Pancreas (tissue), 10 donors: ENCODE data around the gene FOXO6. TPM values are rescaled to one million over a fixed set of nuclear protein-coding genes. Genes with fewer than 3 reads are reported as not detected.

Source experiments
- ATAC-seq, 4 donors: fragments of 200-7000 bp; cut with Tn5 transposase; one replicate each; pipeline versions ENCODE4 v1.8.0 to v1.9.1; 2020; ENCODE audit warnings: mild to moderate bottlenecking in 4 of 4, moderate library complexity in 4 of 4
- DNase-seq, 6 donors: peaks; one replicate each; pipeline ENCODE4 v3.0.0-alpha.2; 2020
- FAIRE-seq: peaks from 2 replicates; lab custom pipeline; 2012; peaks lifted over from hg19 to GRCh38; lab: Jason Lieb, UNC
- H3K27ac ChIP-seq, 4 donors: fragments of 200-600 bp; sonication (generic); 1 replicate in 3 of 4; 2 replicates in 1 of 4; pipeline versions ENCODE4 v1.5.0 to v1.8.0; 2020
- H3K27me3 ChIP-seq, 4 donors: fragments of 200-600 bp; one replicate each; pipeline ENCODE4 v1.8.0; 2021
- H3K36me3 ChIP-seq, 3 donors: fragments of 200-600 bp; sonication (generic) in 1 of 3; one replicate each; pipeline versions ENCODE4 v1.5.0 to v1.8.0; 2020 to 2021
- H3K4me1 ChIP-seq, 3 donors: fragments of 200-600 bp; one replicate each; pipeline ENCODE4 v1.8.0; 2021
- H3K4me3 ChIP-seq, 4 donors: fragments of 200-600 bp; sonication (generic) in 2 of 4; one replicate each; pipeline versions ENCODE4 v1.5.0 to v1.8.0; 2020 to 2021
- H3K9me3 ChIP-seq, 4 donors: fragments of 200-600 bp; one replicate each; pipeline ENCODE4 v1.8.0; 2021
- CTCF ChIP-seq, 4 donors: fragments of 200-600 bp; sonication (generic) in 3 of 4; IDR thresholded peaks; one replicate each; pipeline versions ENCODE4 v1.5.0 to v1.8.0; 2021; ENCODE audit warnings: antibody characterized with exemption in 4 of 4
- WGBS, 2 donors: extraction: QIAGEN DNeasy Blood & Tissue Kit; methylation state at CpG; one replicate each; pipeline ENCODE4 v1.1.7; 2013; 5-methylcytosine and 5-hydroxymethylcytosine counted together
- intact Hi-C, 3 donors: fragments of 100-400 bp; cut with DNase I; formaldehyde crosslinking; loops; one replicate each; pipeline versions ENCODE4 v1.11.1 to v1.14.2; 2022
- polyA plus RNA-seq, 2 donors: library from polyadenylated mRNA; stranded (reverse); fragments of 200-250 nt; gene quantifications; one replicate each; pipeline ENCODE4 v1.2.3, GENCODE V29; 2013
- total RNA-seq, 6 donors: library from RNA; stranded (reverse); fragmentation: NEBNext Ultra II Directional in 4 of 6; extraction: Animal tissue kit (Norgen Biotek cat#: 25700) in 4 of 6; gene quantifications; one replicate each; pipeline versions ENCODE4 v1.2.1 to v1.2.4, GENCODE V29; 2021 to 2023
- donor health status: healthy with polysubstance abuse.
- donor health status: DM: no; HTN: no; CAD: no; lungs with moderate emphysema.
- donor health status: DM: no; HTN: no; CAD: no.
- donor health status: control.
- donor health status: control.
- donor health status: Bipolar disorder and iron deficiency.
- donor health status: DM: yes; HTN: yes; CAD: no.
- donor health status: DM: no; HTN: no; CAD: no.
- donor health status: DM: no; HTN: no; CAD: no.
- donor health status: DM: yes; HTN: yes; CAD: no.

Gene FOXO6
- total and polyA plus RNA-seq, 8 donors = 0.79 to 2.0 (median 1.2) TPM

GRCh38 chr1:41360074-41360785, 1.0 kb upstream of the FOXO6 start:
- Histone ChIP-seq H3K4me1 (peaks cover 0 to 4% (median 0%) of the 10 kb centered on the region in 3 donors), H3K9me3 (no peaks in the 10 kb centered on the region), H3K36me3 (no peaks in the 10 kb centered on the region), H3K4me3 (no peak overlapping the region), H3K27me3 (no peaks in the 10 kb centered on the region), H3K27ac (no peak overlapping the region)
- TF ChIP-seq CTCF (IDR thresholded peaks at IDR 0.05) = no peak
- intact Hi-C loops = no loop called here
- DNase-seq (peak in 4 of 6 donors; percentile 24 to 48 (median 38)), ATAC-seq (no peak), FAIRE-seq (no peak)
- 68 to 71% methylated on average over 12 of the region's 12 CpGs for WGBS, 2 donors

GRCh38 chr1:41361495-41362356, 492 bp downstream of the FOXO6 start:
- ATAC-seq = peak in 2 of 4 donors; percentile 5 to 28
- 1% methylated on average over 70 to 113 of the region's 113 CpGs for WGBS, 2 donors
- Histone ChIP-seq H3K27ac (peak overlapping the region in 2 of 4 donors; percentile 11), H3K4me1 (peaks cover 0 to 4% (median 2%) of the 10 kb centered on the region in 3 donors), H3K27me3 (no peaks in the 10 kb centered on the region), H3K36me3 (no peaks in the 10 kb centered on the region), H3K9me3 (no peaks in the 10 kb centered on the region), H3K4me3 (peak overlapping the region; percentile 53 to 71 (median 59))
- TF ChIP-seq CTCF (IDR thresholded peaks at IDR 0.05) = no peak
- intact Hi-C loops = no loop called here
- no peak for FAIRE-seq
- DNase-seq = peak in 3 of 6 donors; percentile 64 to 87 (median 77)

GRCh38 chr1:41362357-41362721, 1.1 kb downstream of the FOXO6 start:
- FAIRE-seq (no peak), ATAC-seq (no peak), DNase-seq (peak in 2 of 6 donors; percentile 56 to 62)
- intact Hi-C loops = no loop called here
- Histone ChIP-seq H3K9me3 (no peaks in the 10 kb centered on the region), H3K4me1 (peaks cover 0 to 5% (median 4%) of the 10 kb centered on the region in 3 donors), H3K27ac (no peak overlapping the region), H3K4me3 (peak overlapping the region in 3 of 4 donors; percentile 59 to 71 (median 59)), H3K27me3 (no peaks in the 10 kb centered on the region), H3K36me3 (no peaks in the 10 kb centered on the region)
- WGBS, 2 donors = 19 to 23% methylated on average over 17 to 20 of the region's 20 CpGs
- TF ChIP-seq CTCF (IDR thresholded peaks at IDR 0.05) = no peak

GRCh38 chr1:41362749-41363590, 1.7 kb downstream of the FOXO6 start:
- peak overlapping the region in 2 of 4 donors; percentile 59 to 71 for H3K4me3 ChIP-seq
- DNase-seq (peak in 1 of 6 donors; percentile 55), ATAC-seq (no peak), FAIRE-seq (no peak)
- peaks cover 0 to 5% (median 4%) of the 10 kb centered on the region in 3 donors for H3K4me1 ChIP-seq
- H3K27me3 ChIP-seq = no peaks in the 10 kb centered on the region
- 68 to 73% methylated on average over 5 to 8 of the region's 8 CpGs for WGBS, 2 donors
- H3K36me3 ChIP-seq = no peaks in the 10 kb centered on the region
- H3K9me3 ChIP-seq = no peaks in the 10 kb centered on the region
- no peak overlapping the region for H3K27ac ChIP-seq
- intact Hi-C loops = no loop called here
- TF ChIP-seq CTCF (IDR thresholded peaks at IDR 0.05) = no peak
